ENCODE results near the gene DYSF. TPM values are rescaled to one million over a fixed set of nuclear protein-coding genes. Genes with fewer than 3 reads are reported as not detected.

Gene DYSF
- total and polyA plus RNA-seq, 2 donors (not counting 3 experiments of a cell fraction or from before 2014, with no cell fraction given) = 50.9 to 152 TPM

GRCh38 chr2:71507476-71507875 is 54.1 kb downstream of the DYSF start:
- Histone ChIP-seq H3K9me3 (replicated peaks; ENCODE audit: control insufficient read depth, insufficient read depth, low read length) (no peaks in the 10 kb centered on the region), H3K27ac (ENCODE audit: insufficient read depth, low read depth, low read length) (no peak overlapping the region), H3K27me3 (ENCODE audit: control insufficient read depth in 2 of 2, insufficient read depth in 2 of 2, low read length in 2 of 2) (no peaks in the 10 kb centered on the region), H3K4me3 (replicated peaks in 1 of 3; ENCODE audit: insufficient read depth in 1 of 3, low read depth in 1 of 3, low read length in 3 of 3) (no peak overlapping the region), H3K4me2 (ENCODE audit: insufficient read depth, low read length) (no peak overlapping the region), H3K79me2 (ENCODE audit: control insufficient read depth, insufficient read depth, low read length) (no peaks in the 10 kb centered on the region), H4K20me1 (replicated peaks; ENCODE audit: control insufficient read depth, extremely low read depth, insufficient read depth, low read length) (no peaks in the 10 kb centered on the region), H3K36me3 (ENCODE audit: control insufficient read depth in 2 of 2, extremely low read depth in 1 of 2, insufficient read depth in 2 of 2, low read length in 2 of 2) (peaks cover 0 to 2% of the 10 kb centered on the region in 2 experiments), H3K9me1 (replicated peaks; ENCODE audit: control insufficient read depth, extremely low read depth, insufficient read depth, low read length) (no peaks in the 10 kb centered on the region), H3K9ac (replicated peaks; ENCODE audit: extremely low read depth, insufficient read depth, low read length) (no peak overlapping the region), H2AFZ (ENCODE audit: low read depth, low read length) (no peak overlapping the region), H3K4me1 (ENCODE audit: control insufficient read depth, extremely low read depth, insufficient read depth, low read length) (peaks cover 28% of the 10 kb centered on the region)
- CTCF ChIA-PET = interaction anchor here (1.0 to 15.3 kb wide), 5 partner anchors 10 to 208 kb away, joined by 3 to 670 read pairs (median 4); partner anchors contain the start of genes DYSF and ZNF638
- intact Hi-C loops (cut with micrococcal nuclease) (no loop called here), dilution Hi-C loops (cut with MboI; ENCODE audit: extremely low pct_ligation_motif_present, low sequenced_read_pairs) (no loop called here)
- POLR2A ChIA-PET = no interaction called here
- FAIRE-seq = no peak
- no TSS peak for BruUV-seq (replicated peaks)
- TF ChIP-seq CTCF (IDR thresholded peaks at IDR 0.05; ENCODE audit: extremely low read depth in 1 of 2, insufficient read depth in 1 of 2, low read depth in 1 of 2, low read length in 2 of 2) (no peak), MAX (IDR thresholded peaks at IDR 0.05; ENCODE audit: insufficient read depth, insufficient read length) (no peak), EZH2 (IDR thresholded peaks at IDR 0.05; ENCODE audit: borderline replicate concordance, low read depth, low read length, severe bottlenecking) (no peak), GATA2 (IDR thresholded peaks at IDR 0.05; ENCODE audit: insufficient read depth, insufficient read length, low read depth, low read length) (no peak), POLR2AphosphoS5 (IDR thresholded peaks at IDR 0.05; ENCODE audit: insufficient read depth, low read depth, low read length) (no peak), JUN (IDR thresholded peaks at IDR 0.05; ENCODE audit: borderline replicate concordance, insufficient read depth, insufficient read length, low read depth) (no peak), POLR2A (IDR thresholded peaks at IDR 0.05; ENCODE audit: low read depth, low read length) (no peak), FOS (IDR thresholded peaks at IDR 0.05; ENCODE audit: borderline replicate concordance, insufficient read depth, low read length) (no peak), MYC (IDR thresholded peaks at IDR 0.05; ENCODE audit: low read depth, low read length) (no peak)
- no peak for DNase-seq (ENCODE audit: low read depth, low spot score)

All from endothelial cell of umbilical vein (primary cell).